ENCODE measurements around the gene SCYGR5. TPM values are rescaled to one million over a fixed set of nuclear protein-coding genes. Genes with fewer than 3 reads are reported as not detected.
A peak's percentile ranks its signal among the peaks of the same experiment; 100 is the strongest.
"Not testable (repeated sequence)": the region's sequence is repeated elsewhere in the genome, so short reads cannot be mapped to it uniquely, and the experiment has no call there.

The SCYGR5 gene, protein sequence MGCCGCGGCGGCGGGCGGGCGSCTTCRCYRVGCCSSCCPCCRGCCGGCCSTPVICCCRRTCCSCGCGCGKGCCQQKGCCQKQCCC
- total RNA-seq (not detected), polyA plus RNA-seq (ENCODE audit: insufficient read depth in 1 of 8, insufficient read length in 8 of 8, low replicate concordance in 1 of 8) (not detected)
- long read RNA-seq, donor 1, result 0 reads
- long read RNA-seq, donor 2, result 0 reads
- long read RNA-seq, donor 3, result 0 reads
- long read RNA-seq, donor 4, result 0 reads
- long read RNA-seq, donor 5, result 0 reads
- long read RNA-seq, donor 6, result 0 reads
- long read RNA-seq, donor 7, result 0 reads
- long read RNA-seq, donor 8, result 0 reads
- long read RNA-seq, donor 9, result 0 reads
- long read RNA-seq, donor 10, result 0 reads
- long read RNA-seq, donor 11, result 0 reads

DNA sequence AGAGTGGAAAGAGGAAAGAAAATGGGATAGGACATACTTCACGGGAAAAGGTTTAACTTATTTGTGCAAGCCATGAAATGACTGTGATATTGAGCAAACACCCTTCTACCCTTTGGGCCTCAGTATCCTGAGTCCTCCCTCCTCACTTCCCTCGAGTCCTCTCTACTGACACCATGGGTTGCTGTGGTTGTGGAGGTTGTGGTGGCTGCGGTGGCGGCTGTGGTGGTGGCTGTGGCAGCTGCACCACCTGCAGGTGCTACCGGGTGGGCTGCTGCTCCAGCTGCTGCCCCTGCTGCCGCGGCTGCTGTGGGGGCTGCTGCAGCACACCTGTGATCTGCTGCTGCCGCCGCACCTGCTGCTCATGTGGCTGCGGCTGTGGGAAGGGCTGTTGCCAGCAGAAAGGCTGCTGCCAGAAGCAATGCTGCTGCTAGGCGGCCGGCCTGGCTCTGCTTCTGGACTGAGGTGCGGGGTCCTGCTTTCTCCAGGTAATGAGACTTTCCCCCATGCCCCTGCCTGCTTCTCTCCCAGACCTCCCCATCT is at the start of gene SCYGR5:
TSS of gene SCYGR5 (plus strand) at position 174 of the 540 bp plus-strand sequence. CDS start at position 174, 0 bp downstream.
- not testable (repeated sequence) for H3K27me3 ChIP-seq (ENCODE audit: control insufficient read depth, insufficient read depth, low read length); H3K4me3 ChIP-seq (ENCODE audit: low read length); H3K27ac ChIP-seq (ENCODE audit: low read length); H3K9me3 ChIP-seq (replicated peaks; ENCODE audit: control insufficient read depth, low read depth, low read length); H3K4me1 ChIP-seq (ENCODE audit: control insufficient read depth, insufficient read depth, low read length); DNase-seq; H3K36me3 ChIP-seq (ENCODE audit: control insufficient read depth, insufficient read depth, low read length)
- 74% methylated on average over 3 of the region's 13 CpGs for WGBS (ENCODE audit: insufficient coverage)

DNA sequence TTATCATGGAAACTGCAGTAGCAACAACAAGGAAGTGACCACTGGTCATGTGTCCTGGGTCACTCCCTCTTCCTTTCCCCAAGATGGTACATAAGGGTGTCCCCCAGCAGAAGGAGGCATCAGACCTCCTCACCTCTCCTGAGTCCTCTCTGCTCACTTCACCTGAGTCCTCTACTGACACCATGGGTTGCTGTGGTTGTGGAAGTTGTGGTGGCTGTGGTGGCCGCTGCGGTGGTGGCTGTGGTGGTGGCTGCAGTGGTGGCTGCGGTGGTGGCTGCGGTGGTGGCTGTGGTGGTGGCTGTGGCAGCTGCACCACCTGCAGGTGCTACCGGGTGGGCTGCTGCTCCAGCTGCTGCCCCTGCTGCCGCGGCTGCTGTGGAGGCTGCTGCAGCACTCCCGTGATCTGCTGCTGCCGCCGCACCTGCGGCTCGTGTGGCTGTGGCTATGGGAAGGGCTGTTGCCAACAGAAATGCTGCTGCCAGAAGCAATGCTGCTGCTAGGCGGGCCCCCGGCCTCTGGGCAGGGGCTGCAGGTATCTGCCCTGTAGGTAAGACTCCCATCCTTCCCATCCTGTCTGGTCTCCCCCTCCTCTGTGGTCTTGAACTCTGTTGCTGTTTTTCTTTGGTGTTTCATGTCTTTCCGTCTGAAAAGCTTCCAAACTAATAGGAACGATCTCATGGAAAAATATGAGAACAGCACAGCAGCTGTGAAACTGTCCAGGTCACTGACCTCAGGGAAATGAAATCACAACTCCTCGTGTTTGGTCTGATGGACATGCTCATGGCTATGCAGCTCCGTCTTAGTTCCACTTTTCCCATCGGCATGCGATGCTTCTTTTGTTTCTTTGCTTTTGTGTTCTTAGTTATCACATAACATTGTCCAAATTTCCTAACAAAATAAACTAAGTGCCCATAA is 49.0 kb upstream of the SCYGR5 start, which contains the start of gene SCYGR4:
TSS of gene SCYGR4 (plus strand) at position 183 of the 915 bp plus-strand sequence. CDS start at position 183, 0 bp downstream.
- H3K4me1 ChIP-seq (ENCODE audit: control insufficient read depth, insufficient read depth, low read length), result no peaks in the 10 kb centered on the region
- 58% methylated on average over 8 of the region's 20 CpGs for WGBS (ENCODE audit: insufficient coverage)
- no peaks in the 10 kb centered on the region for H3K36me3 ChIP-seq (ENCODE audit: control insufficient read depth, insufficient read depth, low read length)
- H3K27ac ChIP-seq (ENCODE audit: low read length), result no peak within 1 kb of the TSS
- DNase-seq, result peak; percentile 50
- H3K4me3 ChIP-seq (ENCODE audit: low read length), result no peak within 1 kb of the TSS
- H3K27me3 ChIP-seq (ENCODE audit: control insufficient read depth, insufficient read depth, low read length), result no peaks in the 10 kb centered on the region
- H3K9me3 ChIP-seq (replicated peaks; ENCODE audit: control insufficient read depth, low read depth, low read length), result no peaks in the 10 kb centered on the region

DNA sequence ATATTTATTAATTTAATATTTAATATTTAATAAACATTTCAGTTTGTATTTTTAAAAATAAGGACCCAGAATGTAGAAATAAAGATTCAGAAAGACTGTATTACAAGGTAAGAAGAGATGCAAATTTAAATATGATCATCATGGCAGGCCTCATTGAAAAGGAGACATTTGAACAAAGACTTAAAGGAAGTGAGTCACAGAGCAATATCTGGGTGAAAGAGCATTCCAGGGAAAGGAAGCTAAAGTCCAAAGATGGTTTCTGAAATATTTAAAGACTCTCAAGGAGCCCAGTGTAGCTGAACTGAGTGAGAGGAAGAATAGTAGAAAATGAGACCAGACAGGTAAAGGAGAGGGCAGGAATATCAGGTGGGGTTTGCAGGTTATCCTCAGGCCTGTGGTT is 43.4 kb upstream of the SCYGR5 start:
- DNase-seq, result no peak
- Histone ChIP-seq H3K9me3 (replicated peaks; ENCODE audit: control insufficient read depth, low read depth, low read length) (no peaks in the 10 kb centered on the region), H3K27me3 (ENCODE audit: control insufficient read depth, insufficient read depth, low read length) (no peaks in the 10 kb centered on the region), H3K36me3 (ENCODE audit: control insufficient read depth, insufficient read depth, low read length) (no peaks in the 10 kb centered on the region), H3K4me1 (ENCODE audit: control insufficient read depth, insufficient read depth, low read length) (no peaks in the 10 kb centered on the region), H3K27ac (ENCODE audit: low read length) (no peak overlapping the region), H3K4me3 (ENCODE audit: low read length) (no peak overlapping the region)

DNA sequence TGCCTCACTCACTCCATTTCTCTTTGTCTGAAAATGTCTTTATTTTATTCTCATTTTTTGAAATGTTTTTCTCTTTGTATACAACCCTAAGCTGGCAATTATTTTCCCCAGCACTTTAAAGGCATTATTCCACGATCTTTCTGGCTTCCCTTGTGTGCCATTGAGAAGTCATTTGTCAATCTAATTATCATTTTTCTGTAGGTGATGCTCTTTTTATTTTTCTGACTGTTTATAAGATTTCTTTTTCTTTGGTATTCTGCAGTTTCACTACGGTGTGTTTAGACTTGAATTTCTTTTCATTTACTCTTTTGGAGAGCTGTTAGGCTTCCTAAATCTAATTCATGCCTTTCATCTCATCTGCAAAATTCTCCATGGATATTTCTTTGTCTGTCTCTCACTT is 41.2 kb upstream of the SCYGR5 start:
- no peak for DNase-seq
- Histone ChIP-seq H3K36me3 (ENCODE audit: control insufficient read depth, insufficient read depth, low read length) (no peaks in the 10 kb centered on the region), H3K27me3 (ENCODE audit: control insufficient read depth, insufficient read depth, low read length) (no peaks in the 10 kb centered on the region), H3K9me3 (replicated peaks; ENCODE audit: control insufficient read depth, low read depth, low read length) (no peaks in the 10 kb centered on the region), H3K4me1 (ENCODE audit: control insufficient read depth, insufficient read depth, low read length) (no peaks in the 10 kb centered on the region), H3K4me3 (ENCODE audit: low read length) (no peak overlapping the region), H3K27ac (ENCODE audit: low read length) (no peak overlapping the region)
- no CpG with 5 or more reads among the region's 2 CpGs for WGBS (ENCODE audit: insufficient coverage)

DNA sequence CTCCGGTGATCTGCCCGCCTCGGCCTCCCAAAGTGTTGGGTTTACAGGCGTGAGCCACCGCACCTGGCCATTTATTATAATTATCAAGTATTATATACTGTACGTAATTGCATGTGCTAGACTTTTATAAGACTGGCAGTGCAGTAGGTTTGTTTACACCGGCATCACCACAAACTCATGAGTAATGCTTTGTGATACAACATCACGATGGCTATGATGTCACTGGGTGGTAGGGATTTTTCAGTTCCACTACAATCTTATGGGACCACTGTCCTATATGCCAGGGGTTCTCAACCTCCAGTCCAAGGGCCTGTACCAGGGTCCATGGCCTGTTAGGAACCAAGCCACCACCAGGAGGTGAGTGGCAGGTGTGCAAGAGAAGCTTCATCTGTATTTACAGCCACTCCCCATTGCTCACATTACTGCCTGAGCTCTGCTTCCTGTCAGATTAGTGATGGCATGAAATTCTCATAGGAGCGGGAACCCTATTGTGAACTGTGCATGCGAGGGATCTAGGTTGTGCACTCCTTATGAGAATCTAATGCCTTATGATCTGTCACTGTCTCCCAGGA is 39.9 kb upstream of the SCYGR5 start:
- H3K36me3 ChIP-seq (ENCODE audit: control insufficient read depth, insufficient read depth, low read length), result no peaks in the 10 kb centered on the region
- H3K4me3 ChIP-seq (ENCODE audit: low read length), result no peak overlapping the region
- H3K4me1 ChIP-seq (ENCODE audit: control insufficient read depth, insufficient read depth, low read length), result no peaks in the 10 kb centered on the region
- no peaks in the 10 kb centered on the region for H3K27me3 ChIP-seq (ENCODE audit: control insufficient read depth, insufficient read depth, low read length)
- WGBS (ENCODE audit: insufficient coverage), result no CpG with 5 or more reads among the region's 10 CpGs
- DNase-seq, result no peak
- no peaks in the 10 kb centered on the region for H3K9me3 ChIP-seq (replicated peaks; ENCODE audit: control insufficient read depth, low read depth, low read length)
- H3K27ac ChIP-seq (ENCODE audit: low read length), result no peak overlapping the region

DNA sequence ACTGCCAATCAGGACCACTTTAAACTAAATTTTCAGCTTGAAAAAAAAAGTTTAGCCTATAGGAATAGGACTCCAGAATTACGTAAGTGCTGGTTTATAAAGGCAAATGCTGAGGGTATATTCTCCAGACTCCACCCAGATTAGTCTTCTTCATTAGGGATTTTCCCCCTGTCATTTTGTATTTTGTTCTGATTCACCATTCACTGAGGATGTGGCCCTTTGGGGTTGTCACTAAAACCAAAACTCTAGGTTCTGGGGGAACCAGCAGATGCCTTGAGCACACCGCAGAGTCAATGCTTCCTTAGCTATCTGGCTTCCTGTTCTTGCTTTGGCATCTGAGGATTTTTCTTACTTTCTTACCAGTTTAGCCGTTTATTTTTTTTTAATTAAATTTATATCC is 38.8 kb upstream of the SCYGR5 start:
- Histone ChIP-seq H3K4me1 (ENCODE audit: control insufficient read depth, insufficient read depth, low read length) (no peaks in the 10 kb centered on the region), H3K4me3 (ENCODE audit: low read length) (no peak overlapping the region), H3K36me3 (ENCODE audit: control insufficient read depth, insufficient read depth, low read length) (no peaks in the 10 kb centered on the region), H3K27ac (ENCODE audit: low read length) (no peak overlapping the region), H3K27me3 (ENCODE audit: control insufficient read depth, insufficient read depth, low read length) (no peaks in the 10 kb centered on the region), H3K9me3 (replicated peaks; ENCODE audit: control insufficient read depth, low read depth, low read length) (no peaks in the 10 kb centered on the region)
- no peak for DNase-seq
- WGBS (ENCODE audit: insufficient coverage), result no CpG with 5 or more reads among the region's 3 CpGs

DNA sequence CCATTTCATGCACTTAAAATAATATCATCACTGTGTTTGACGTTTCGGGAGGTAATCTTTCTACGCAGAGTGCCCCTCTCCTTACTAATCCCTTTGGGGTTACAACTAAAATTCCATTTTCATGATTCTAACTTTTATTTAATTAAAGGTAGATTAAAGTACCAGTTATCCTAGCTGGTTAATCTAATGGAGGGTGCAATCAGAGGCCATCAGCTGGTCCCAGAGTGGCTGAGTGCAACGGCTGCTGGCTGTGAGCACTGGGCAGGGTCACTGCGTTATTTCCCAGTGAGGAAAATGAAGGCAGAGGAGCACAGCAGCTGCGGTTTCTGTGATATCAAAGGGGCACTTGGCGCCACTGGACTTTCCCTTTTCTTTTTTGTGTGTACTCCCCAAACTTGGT is 37.2 kb upstream of the SCYGR5 start:
- no peaks in the 10 kb centered on the region for H3K4me1 ChIP-seq (ENCODE audit: control insufficient read depth, insufficient read depth, low read length)
- no peak overlapping the region for H3K27ac ChIP-seq (ENCODE audit: low read length)
- 57% methylated on average over 1 of the region's 7 CpGs for WGBS (ENCODE audit: insufficient coverage)
- H3K9me3 ChIP-seq (replicated peaks; ENCODE audit: control insufficient read depth, low read depth, low read length), result no peaks in the 10 kb centered on the region
- no peaks in the 10 kb centered on the region for H3K36me3 ChIP-seq (ENCODE audit: control insufficient read depth, insufficient read depth, low read length)
- no peaks in the 10 kb centered on the region for H3K27me3 ChIP-seq (ENCODE audit: control insufficient read depth, insufficient read depth, low read length)
- no peak overlapping the region for H3K4me3 ChIP-seq (ENCODE audit: low read length)
- DNase-seq, result no peak

DNA sequence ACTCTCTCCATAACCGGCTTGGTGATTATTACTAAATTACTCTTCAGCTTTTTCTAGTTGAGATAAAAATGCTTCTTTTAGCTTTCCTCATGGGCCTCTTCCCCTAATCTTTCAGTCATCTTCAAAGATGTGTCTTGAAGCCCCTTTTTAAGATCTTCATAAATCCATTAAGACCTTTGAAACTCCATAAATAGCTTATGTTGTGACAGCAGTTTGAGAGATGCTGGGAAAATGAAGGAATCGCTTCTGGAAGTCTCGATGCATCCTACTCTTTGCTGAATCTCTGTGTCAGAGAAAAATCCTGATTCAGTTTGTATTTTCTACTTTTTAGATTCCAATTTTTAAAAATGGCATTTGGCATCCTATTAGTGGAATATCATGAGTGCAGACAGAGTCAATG is 36.3 kb upstream of the SCYGR5 start:
- no peaks in the 10 kb centered on the region for H3K9me3 ChIP-seq (replicated peaks; ENCODE audit: control insufficient read depth, low read depth, low read length)
- WGBS (ENCODE audit: insufficient coverage), result no CpG with 5 or more reads among the region's 3 CpGs
- no peaks in the 10 kb centered on the region for H3K36me3 ChIP-seq (ENCODE audit: control insufficient read depth, insufficient read depth, low read length)
- no peak overlapping the region for H3K4me3 ChIP-seq (ENCODE audit: low read length)
- H3K27ac ChIP-seq (ENCODE audit: low read length), result no peak overlapping the region
- H3K27me3 ChIP-seq (ENCODE audit: control insufficient read depth, insufficient read depth, low read length), result no peaks in the 10 kb centered on the region
- H3K4me1 ChIP-seq (ENCODE audit: control insufficient read depth, insufficient read depth, low read length), result no peaks in the 10 kb centered on the region
- no peak for DNase-seq

DNA sequence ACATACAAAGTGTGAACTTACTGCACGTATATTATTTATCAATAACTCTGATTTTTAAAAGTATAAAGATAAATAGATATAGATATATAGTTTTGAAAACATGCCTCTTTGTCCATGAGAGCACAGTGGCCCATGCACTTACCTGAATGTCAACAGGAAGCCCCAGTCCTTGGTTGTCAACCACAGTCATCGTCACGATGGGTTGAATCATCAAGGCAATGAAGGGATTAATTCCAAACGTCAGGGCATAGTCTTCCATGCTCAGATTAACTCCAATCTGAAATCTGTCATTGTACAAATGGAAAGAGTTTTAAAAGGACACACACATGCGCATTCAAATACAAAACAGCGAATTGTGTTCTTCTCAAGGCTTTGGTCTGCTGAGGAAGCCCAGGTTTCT is 33.8 kb upstream of the SCYGR5 start:
- Histone ChIP-seq H3K9me3 (replicated peaks; ENCODE audit: control insufficient read depth, low read depth, low read length) (no peaks in the 10 kb centered on the region), H3K4me1 (ENCODE audit: control insufficient read depth, insufficient read depth, low read length) (no peaks in the 10 kb centered on the region), H3K4me3 (ENCODE audit: low read length) (no peak overlapping the region), H3K36me3 (ENCODE audit: control insufficient read depth, insufficient read depth, low read length) (no peaks in the 10 kb centered on the region), H3K27ac (ENCODE audit: low read length) (no peak overlapping the region), H3K27me3 (ENCODE audit: control insufficient read depth, insufficient read depth, low read length) (no peaks in the 10 kb centered on the region)
- no peak for DNase-seq
- 100% methylated on average over 1 of the region's 6 CpGs for WGBS (ENCODE audit: insufficient coverage)

DNA sequence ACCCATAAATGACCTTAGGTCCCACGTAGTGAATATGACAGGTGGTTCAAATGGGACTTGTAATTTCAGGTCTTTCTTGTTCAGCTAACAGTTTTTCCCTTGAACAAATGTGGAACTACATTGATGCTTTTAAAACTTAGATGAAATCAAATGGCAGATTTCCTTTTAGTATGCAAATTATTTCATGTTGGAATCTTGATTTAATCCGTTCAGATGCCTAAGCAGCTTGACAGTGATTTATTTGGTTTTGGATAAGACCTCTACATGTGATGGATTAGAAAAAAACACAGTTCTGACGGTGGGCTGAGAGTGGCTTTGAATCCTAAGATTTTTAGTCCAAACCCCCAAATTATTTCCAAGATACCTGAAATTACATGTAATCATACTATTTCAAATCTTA is 32.4 kb upstream of the SCYGR5 start:
- DNase-seq, result no peak
- Histone ChIP-seq H3K4me1 (ENCODE audit: control insufficient read depth, insufficient read depth, low read length) (no peaks in the 10 kb centered on the region), H3K4me3 (ENCODE audit: low read length) (no peak overlapping the region), H3K27me3 (ENCODE audit: control insufficient read depth, insufficient read depth, low read length) (no peaks in the 10 kb centered on the region), H3K36me3 (ENCODE audit: control insufficient read depth, insufficient read depth, low read length) (no peaks in the 10 kb centered on the region), H3K27ac (ENCODE audit: low read length) (no peak overlapping the region), H3K9me3 (replicated peaks; ENCODE audit: control insufficient read depth, low read depth, low read length) (no peaks in the 10 kb centered on the region)
- WGBS (ENCODE audit: insufficient coverage), result no CpG with 5 or more reads among the region's 3 CpGs

Measured in muscle of leg (tissue), 16 donors.